OCI-LY7 (cell line): ENCODE results near the gene CHN1. TPM values are rescaled to one million over a fixed set of nuclear protein-coding genes. Genes with fewer than 3 reads are reported as not detected.

Experiments
- BruUV-seq: library from RNA; stranded (reverse); fragments of 400-500 nt; replicated peaks from 2 replicates; lab custom pipeline; 2021; lab: Mats Ljungman, UMichigan
- CTCF ChIA-PET: fragments of 300-600 bp; sonication (Branson Sonifier 250); formaldehyde crosslinking; loops from one replicate; lab custom pipeline; 2022; ENCODE audit warnings: antibody characterized with exemption; ENCODE audit not compliant: unreplicated experiment; lab: Charles Lee
- POLR2A ChIA-PET: fragments of 300-600 bp; sonication (Branson Sonifier 250); formaldehyde crosslinking; loops from one replicate; lab custom pipeline; 2022; ENCODE audit warnings: antibody characterized with exemption; lab: Charles Lee
- DNase-seq: peaks from one replicate; pipeline ENCODE4 v3.0.0-alpha.2; 2015; ENCODE audit warnings: low spot score
- H2AFZ ChIP-seq: fragments of 200-600 bp; sonication (generic), shearing (Covaris generic); 2 replicates; pipeline ENCODE4 v1.6.1; 2014; ENCODE audit warnings: mild to moderate bottlenecking, antibody characterized with exemption, low read length, moderate library complexity
- H3K27ac ChIP-seq: fragments of 200-600 bp; sonication (generic); 2 replicates; pipeline ENCODE4 v1.5.1; 2014; ENCODE audit warnings: mixed run types, low read depth, mild to moderate bottlenecking, moderate library complexity, low read length, inconsistent platforms; ENCODE audit not compliant: poor library complexity, severe bottlenecking
- H3K36me3 ChIP-seq: fragments of 200-600 bp; sonication (generic); 2 replicates; pipeline ENCODE4 v1.6.1; 2014; ENCODE audit warnings: mild to moderate bottlenecking, antibody characterized with exemption, low read length, moderate library complexity, mixed read lengths; ENCODE audit not compliant: insufficient read depth
- H3K4me1 ChIP-seq: fragments of 200-600 bp; sonication (generic); 2 replicates; pipeline ENCODE4 v1.5.1; 2014; ENCODE audit warnings: mild to moderate bottlenecking, low read length; ENCODE audit not compliant: insufficient read depth, poor library complexity, severe bottlenecking
- H3K4me2 ChIP-seq: fragments of 200-600 bp; sonication (generic); 2 replicates; pipeline ENCODE4 v1.6.1; 2014; ENCODE audit warnings: mild to moderate bottlenecking, low read length
- H3K4me3 ChIP-seq: fragments of 200-600 bp; sonication (generic); 2 replicates; pipeline ENCODE4 v1.5.1; 2014; ENCODE audit warnings: mild to moderate bottlenecking, low read depth, low read length; ENCODE audit not compliant: poor library complexity, severe bottlenecking
- H3K79me2 ChIP-seq: fragments of 200-600 bp; sonication (generic); 2 replicates; pipeline ENCODE4 v1.6.1; 2016; ENCODE audit warnings: low read depth, mild to moderate bottlenecking, low read length, moderate library complexity, mixed read lengths; ENCODE audit not compliant: insufficient read depth
- H3K9me2 ChIP-seq: fragments of 200-600 bp; sonication (generic); 2 replicates; pipeline ENCODE4 v1.6.1; 2016; ENCODE audit warnings: mild to moderate bottlenecking, low read length, mixed read lengths; ENCODE audit not compliant: insufficient read depth
- H3K9me3 ChIP-seq: fragments of 200-600 bp; sonication (generic); 2 replicates; pipeline ENCODE4 v1.6.1; 2014; ENCODE audit warnings: mild to moderate bottlenecking, mixed run types, low read length, mixed read lengths
- H4K20me1 ChIP-seq: fragments of 200-600 bp; sonication (generic); 2 replicates; pipeline ENCODE4 v1.6.1; 2014; ENCODE audit warnings: mild to moderate bottlenecking, antibody characterized with exemption, low read length, moderate library complexity, mixed read lengths; ENCODE audit not compliant: insufficient read depth
- EZH2phosphoT487 ChIP-seq: fragments of 200-600 bp; sonication (generic); IDR thresholded peaks from 2 replicates; pipeline ENCODE4 v1.6.1; 2018; ENCODE audit warnings: low read depth, borderline replicate concordance, mild to moderate bottlenecking, mixed run types, antibody characterized with exemption, low read length, moderate library complexity, mixed read lengths
- intact Hi-C: fragments of 100-400 bp; cut with micrococcal nuclease; formaldehyde crosslinking; loops from one replicate; pipeline ENCODE4 v1.10.0; 2022; ENCODE audit not compliant: unreplicated experiment
- total RNA-seq, 2 experiments: library from RNA; depleted of rRNA in 1 of 2; stranded (reverse); fragments of >200 nt in 1 of 2; shearing (Covaris generic) in 1 of 2; gene quantifications; 2 replicates each; pipeline ENCODE4 v1.2.3, GENCODE V29; 2014 to 2022
- TF ChIP-seq, protein P1 (sequence below): fragments of 200-600 bp; sonication (generic); conservative IDR thresholded peaks from 2 replicates; pipeline ENCODE4 v1.5.1; 2014; ENCODE audit warnings: mild to moderate bottlenecking, antibody characterized with exemption, low read length, moderate library complexity, mixed read lengths

Gene CHN1
- total RNA-seq, 2 experiments from 2014 or later = 0.44 TPM; not detected in 1

DNA sequence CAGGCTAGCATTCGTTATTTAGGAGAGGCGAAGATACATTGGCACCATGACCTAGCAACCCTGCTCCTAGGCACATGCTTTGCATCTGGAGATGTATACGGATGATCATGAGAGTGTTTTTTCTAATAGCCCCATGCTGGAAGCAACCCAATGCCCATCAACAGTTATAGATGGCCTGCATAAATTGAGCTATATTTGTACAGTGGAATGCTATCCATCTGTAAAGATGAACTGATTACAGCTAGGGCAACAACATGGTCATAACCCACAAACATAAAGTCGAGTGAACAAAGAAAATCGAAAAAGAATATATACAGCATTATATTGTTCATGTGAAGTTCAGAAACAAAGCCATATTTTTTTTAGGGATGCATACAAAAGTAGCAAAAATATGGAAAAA, 220.3 kb downstream of the CHN1 start:
- Histone ChIP-seq H3K9me3 (no peaks in the 10 kb centered on the region), H3K9me2 (no peaks in the 10 kb centered on the region), H4K20me1 (no peaks in the 10 kb centered on the region), H3K4me3 (no peak overlapping the region), H2AFZ (no peak overlapping the region), H3K27ac (no peak overlapping the region), H3K36me3 (no peaks in the 10 kb centered on the region), H3K4me2 (no peak overlapping the region), H3K4me1 (no peaks in the 10 kb centered on the region), H3K79me2 (no peaks in the 10 kb centered on the region)
- ChIA-PET POLR2A (no interaction called here), CTCF (no interaction called here)
- no peak for DNase-seq
- TF ChIP-seq, protein P1, sequence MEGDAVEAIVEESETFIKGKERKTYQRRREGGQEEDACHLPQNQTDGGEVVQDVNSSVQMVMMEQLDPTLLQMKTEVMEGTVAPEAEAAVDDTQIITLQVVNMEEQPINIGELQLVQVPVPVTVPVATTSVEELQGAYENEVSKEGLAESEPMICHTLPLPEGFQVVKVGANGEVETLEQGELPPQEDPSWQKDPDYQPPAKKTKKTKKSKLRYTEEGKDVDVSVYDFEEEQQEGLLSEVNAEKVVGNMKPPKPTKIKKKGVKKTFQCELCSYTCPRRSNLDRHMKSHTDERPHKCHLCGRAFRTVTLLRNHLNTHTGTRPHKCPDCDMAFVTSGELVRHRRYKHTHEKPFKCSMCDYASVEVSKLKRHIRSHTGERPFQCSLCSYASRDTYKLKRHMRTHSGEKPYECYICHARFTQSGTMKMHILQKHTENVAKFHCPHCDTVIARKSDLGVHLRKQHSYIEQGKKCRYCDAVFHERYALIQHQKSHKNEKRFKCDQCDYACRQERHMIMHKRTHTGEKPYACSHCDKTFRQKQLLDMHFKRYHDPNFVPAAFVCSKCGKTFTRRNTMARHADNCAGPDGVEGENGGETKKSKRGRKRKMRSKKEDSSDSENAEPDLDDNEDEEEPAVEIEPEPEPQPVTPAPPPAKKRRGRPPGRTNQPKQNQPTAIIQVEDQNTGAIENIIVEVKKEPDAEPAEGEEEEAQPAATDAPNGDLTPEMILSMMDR = no peak
- TF ChIP-seq EZH2phosphoT487 = no peak
- BruUV-seq = no TSS peak
- intact Hi-C loops = no loop called here

DNA sequence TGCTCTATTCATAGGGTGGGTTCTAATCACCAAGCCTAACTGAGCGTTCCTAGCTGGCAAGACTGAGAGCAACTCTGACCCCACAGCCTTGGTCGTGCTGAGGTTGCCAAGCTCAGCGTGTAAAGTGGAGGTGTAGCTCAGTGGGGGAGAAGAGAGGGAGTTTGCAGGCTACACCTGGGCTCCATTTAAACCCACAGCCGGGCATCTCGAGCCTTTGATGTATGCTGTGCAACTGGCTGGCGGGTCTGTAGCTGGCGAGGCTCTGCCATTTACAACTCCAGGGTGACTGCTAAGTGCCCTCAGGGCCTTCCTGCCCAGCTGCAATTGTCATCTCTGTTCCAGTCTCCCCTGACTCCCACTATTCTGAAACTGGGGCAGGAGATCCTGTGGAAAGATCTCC, 220.9 kb downstream of the CHN1 start:
- Histone ChIP-seq H2AFZ (no peak overlapping the region), H3K9me2 (no peaks in the 10 kb centered on the region), H3K4me1 (no peaks in the 10 kb centered on the region), H3K36me3 (no peaks in the 10 kb centered on the region), H3K79me2 (no peaks in the 10 kb centered on the region), H3K27ac (no peak overlapping the region), H3K4me3 (no peak overlapping the region), H4K20me1 (no peaks in the 10 kb centered on the region), H3K4me2 (no peak overlapping the region), H3K9me3 (no peaks in the 10 kb centered on the region)
- ChIA-PET CTCF (no interaction called here), POLR2A (no interaction called here)
- DNase-seq = no peak
- intact Hi-C loops = no loop called here
- TF ChIP-seq EZH2phosphoT487 = no peak
- TF ChIP-seq, protein P1 = no peak
- no TSS peak for BruUV-seq

DNA sequence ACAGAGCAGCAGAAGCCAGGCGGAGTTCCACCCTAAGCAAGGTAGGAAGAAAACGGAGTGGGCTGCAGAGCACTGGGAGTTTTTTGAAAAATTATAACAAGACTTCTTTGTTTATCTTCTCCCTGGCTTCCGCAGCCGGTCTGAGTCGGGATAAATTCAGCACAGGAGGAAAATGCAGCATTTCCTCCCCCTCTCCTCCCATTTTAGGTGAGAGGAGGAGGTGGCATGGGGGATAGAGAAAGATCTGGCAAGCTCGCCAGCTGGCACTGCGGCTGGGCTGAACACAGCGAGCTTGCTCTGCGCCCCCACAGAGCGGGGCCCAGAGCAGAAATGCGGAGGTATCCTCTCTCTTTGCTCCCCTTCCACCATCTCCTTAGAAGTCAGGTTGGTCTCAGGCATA, 223.2 kb downstream of the CHN1 start:
- H4K20me1 ChIP-seq = no peaks in the 10 kb centered on the region
- peaks cover 5% of the 10 kb centered on the region for H3K4me1 ChIP-seq
- H3K4me3 ChIP-seq = no peak overlapping the region
- no peak overlapping the region for H3K4me2 ChIP-seq
- H3K36me3 ChIP-seq = no peaks in the 10 kb centered on the region
- no peak overlapping the region for H2AFZ ChIP-seq
- H3K27ac ChIP-seq = no peak overlapping the region
- intact Hi-C loops = no loop called here
- H3K9me3 ChIP-seq = no peaks in the 10 kb centered on the region
- no peaks in the 10 kb centered on the region for H3K79me2 ChIP-seq
- H3K9me2 ChIP-seq = no peaks in the 10 kb centered on the region
- DNase-seq = no peak
- ChIA-PET POLR2A (interaction anchor here (0.6 kb wide), 1 partner anchor 547 kb away, joined by 3 read pairs; no protein-coding TSS in a partner anchor), CTCF (no interaction called here)
- TF ChIP-seq, protein P1 = no peak
- no peak for TF ChIP-seq EZH2phosphoT487
- BruUV-seq = no TSS peak
